Fibroblast of gingiva (primary cell): ENCODE results near the gene ITGAV.
"Not testable (repeated sequence)": the region's sequence is repeated elsewhere in the genome, so short reads cannot be mapped to it uniquely, and the experiment has no call there.

Source experiments
- DNase-seq: peaks from one replicate; pipeline ENCODE4 v3.0.0-alpha.2; 2011; ENCODE audit warnings: low read depth

ITGAV gene

GRCh38 chr2:186589612-186590349 lies at the start of gene ITGAV:
ITGAV (plus strand) TSS chr2:186590056; CDS start chr2:186590339, 283 bp downstream.
- DNase-seq, result peak; percentile 90

- DNase-seq, result peak; percentile 89
Observed at GRCh38 chr2:186540941-186541340, 48.9 kb upstream of the ITGAV start.

- DNase-seq, result no peak
Observed at GRCh38 chr2:186542002-186542401, 47.9 kb upstream of the ITGAV start.

GRCh38 chr2:186543561-186544131 lies 46.2 kb upstream of the ITGAV start:
- peak; percentile 64 for DNase-seq

- peak; percentile 76 for DNase-seq
Observed at GRCh38 chr2:186544255-186544675, 45.6 kb upstream of the ITGAV start.

GRCh38 chr2:186546846-186547245 lies 43.0 kb upstream of the ITGAV start:
- DNase-seq, result peak; percentile 58

GRCh38 chr2:186551323-186552050 lies 38.4 kb upstream of the ITGAV start:
- peak; percentile 27 for DNase-seq

- no peak for DNase-seq
Observed at GRCh38 chr2:186554429-186554828, 35.4 kb upstream of the ITGAV start.

GRCh38 chr2:186554850-186555671 lies 34.8 kb upstream of the ITGAV start:
- no peak for DNase-seq

GRCh38 chr2:186558512-186559276 lies 31.2 kb upstream of the ITGAV start:
- DNase-seq, result no peak

GRCh38 chr2:186559370-186559769 lies 30.5 kb upstream of the ITGAV start:
- DNase-seq, result no peak

- no peak for DNase-seq
Observed at GRCh38 chr2:186559848-186560247, 30.0 kb upstream of the ITGAV start.

GRCh38 chr2:186560254-186560653 lies 29.6 kb upstream of the ITGAV start:
- no peak for DNase-seq

- DNase-seq, result no peak
Observed at GRCh38 chr2:186561467-186562208, 28.2 kb upstream of the ITGAV start.

GRCh38 chr2:186562209-186562578 lies 27.7 kb upstream of the ITGAV start:
- no peak for DNase-seq

- not testable (repeated sequence) for DNase-seq
Observed at GRCh38 chr2:186568600-186568999, 21.3 kb upstream of the ITGAV start.

GRCh38 chr2:186569127-186569526 lies 20.7 kb upstream of the ITGAV start:
- DNase-seq, result not testable (repeated sequence)

GRCh38 chr2:186569897-186570296 lies 20.0 kb upstream of the ITGAV start:
- DNase-seq, result no peak

- peak; percentile 14 for DNase-seq
Observed at GRCh38 chr2:186570604-186571003, 19.3 kb upstream of the ITGAV start.

- DNase-seq, result no peak
Observed at GRCh38 chr2:186572705-186573104, 17.2 kb upstream of the ITGAV start.

- no peak for DNase-seq
Observed at GRCh38 chr2:186573531-186573930, 16.3 kb upstream of the ITGAV start.
